Activated CD4-positive, alpha-beta T cell treated with anti-CD3 and anti-CD28 coated beads, Interleukin-2, amount 50 U/mL, for 4 hours (primary cell): ENCODE data around the gene NAT10.

ENCODE experiments used
- DNase-seq, 2 experiments: peaks; one replicate each; pipeline ENCODE4 v3.0.0-alpha.2; 2020

Gene NAT10

GRCh38 chr11:34191578-34191977 lies 86.1 kb downstream of the NAT10 start:
- DNase-seq, result no peak

DNA sequence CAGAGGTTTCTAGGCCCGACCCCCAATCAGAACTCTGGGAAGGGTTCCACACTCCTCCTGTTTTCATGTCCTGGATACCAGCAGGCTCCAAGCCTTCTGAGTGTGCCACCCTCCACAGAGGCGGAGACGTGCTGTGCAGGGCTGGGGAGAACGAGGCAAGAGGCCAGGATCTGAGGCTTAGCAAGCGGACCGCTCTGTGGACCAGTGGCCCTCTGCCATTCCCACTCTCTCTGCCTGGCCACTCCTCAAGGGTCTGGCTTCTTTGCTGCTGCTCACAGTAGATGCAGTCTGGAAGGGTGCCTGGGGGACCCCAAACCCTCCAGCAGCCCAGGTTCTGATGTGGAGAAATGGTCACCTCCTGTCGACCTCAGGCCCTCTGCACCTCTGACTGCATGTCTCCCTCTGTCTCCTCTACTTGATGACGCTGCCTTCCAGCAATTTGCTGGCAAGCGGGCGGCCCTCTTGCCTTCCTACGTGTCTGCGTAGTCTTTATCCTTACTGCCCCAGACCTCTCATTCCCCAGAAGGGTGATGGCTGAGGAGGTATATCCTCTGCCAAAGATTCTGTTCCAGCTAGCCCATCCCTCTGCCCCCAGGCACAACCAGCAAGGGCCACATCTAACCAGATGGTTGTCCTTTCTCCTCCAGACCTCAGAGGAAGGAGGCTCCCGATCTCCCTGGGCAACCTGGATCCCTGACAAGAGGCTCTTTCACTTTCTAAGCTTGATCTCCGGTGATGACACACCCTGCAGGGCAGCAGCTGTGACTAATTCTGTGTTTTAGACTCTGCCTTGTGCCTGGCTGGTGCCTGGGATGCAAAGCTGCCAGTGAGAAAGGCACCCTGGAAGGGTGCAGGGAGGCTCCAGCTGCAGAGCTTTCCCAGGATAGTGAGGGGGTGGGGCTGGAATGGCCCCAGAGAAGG lies 87.3 kb downstream of the NAT10 start:
- DNase-seq, result no peak

DNA sequence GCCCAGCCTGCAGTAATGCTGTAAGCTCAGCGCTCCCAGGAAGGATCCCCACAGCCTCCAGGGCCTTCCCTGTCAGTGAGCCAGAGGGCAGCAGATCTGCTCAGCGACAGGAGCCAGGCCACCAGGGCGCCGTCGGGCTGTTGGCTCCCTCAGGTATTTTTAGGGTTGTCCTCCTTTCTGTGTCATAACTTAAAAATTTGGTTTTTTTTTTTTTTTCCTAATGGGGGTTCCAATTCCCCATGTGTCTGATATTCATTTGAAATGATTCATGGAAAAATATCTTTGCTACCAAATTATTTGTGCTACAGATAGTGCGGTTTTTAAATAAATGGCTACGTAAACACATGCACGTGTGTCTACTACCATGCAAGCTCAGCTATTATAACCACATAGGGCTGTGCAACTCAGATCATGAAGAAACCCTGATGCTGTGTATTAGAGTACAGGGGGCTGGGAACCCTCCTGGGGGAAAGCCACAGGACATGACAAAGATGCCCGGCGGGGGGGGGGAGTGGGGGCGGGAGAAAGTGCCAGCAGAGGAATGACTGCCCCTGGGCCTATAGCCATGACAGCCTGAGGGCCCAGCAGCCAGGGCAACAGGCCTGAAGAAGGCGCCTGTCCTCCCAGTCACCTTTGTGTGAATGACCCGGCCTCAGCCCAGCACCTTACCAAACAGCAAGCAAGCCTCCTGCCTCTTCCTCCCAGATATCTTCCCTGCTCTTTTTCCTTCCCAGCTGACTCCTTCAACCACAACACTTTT lies 89.3 kb downstream of the NAT10 start:
- no peak for DNase-seq
